GM12874 (cell line): ENCODE measurements around the gene GRM8.

Source experiments
- TF ChIP-seq, protein P1 (sequence below): IDR thresholded peaks from 2 replicates; pipeline ENCODE4 v1.5.1; 2011; ENCODE audit warnings: low read depth, mild to moderate bottlenecking, control low read depth, low read length, moderate library complexity; ENCODE audit not compliant: insufficient read depth

GRM8 gene

GRCh38 chr7:126450269-126450671 lies 802.5 kb downstream of the GRM8 start:
- TF ChIP-seq, protein P1, sequence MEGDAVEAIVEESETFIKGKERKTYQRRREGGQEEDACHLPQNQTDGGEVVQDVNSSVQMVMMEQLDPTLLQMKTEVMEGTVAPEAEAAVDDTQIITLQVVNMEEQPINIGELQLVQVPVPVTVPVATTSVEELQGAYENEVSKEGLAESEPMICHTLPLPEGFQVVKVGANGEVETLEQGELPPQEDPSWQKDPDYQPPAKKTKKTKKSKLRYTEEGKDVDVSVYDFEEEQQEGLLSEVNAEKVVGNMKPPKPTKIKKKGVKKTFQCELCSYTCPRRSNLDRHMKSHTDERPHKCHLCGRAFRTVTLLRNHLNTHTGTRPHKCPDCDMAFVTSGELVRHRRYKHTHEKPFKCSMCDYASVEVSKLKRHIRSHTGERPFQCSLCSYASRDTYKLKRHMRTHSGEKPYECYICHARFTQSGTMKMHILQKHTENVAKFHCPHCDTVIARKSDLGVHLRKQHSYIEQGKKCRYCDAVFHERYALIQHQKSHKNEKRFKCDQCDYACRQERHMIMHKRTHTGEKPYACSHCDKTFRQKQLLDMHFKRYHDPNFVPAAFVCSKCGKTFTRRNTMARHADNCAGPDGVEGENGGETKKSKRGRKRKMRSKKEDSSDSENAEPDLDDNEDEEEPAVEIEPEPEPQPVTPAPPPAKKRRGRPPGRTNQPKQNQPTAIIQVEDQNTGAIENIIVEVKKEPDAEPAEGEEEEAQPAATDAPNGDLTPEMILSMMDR: no peak

- TF ChIP-seq, protein P1: no peak
Observed at GRCh38 chr7:126449611-126450268, 803.0 kb downstream of the GRM8 start.

DNA sequence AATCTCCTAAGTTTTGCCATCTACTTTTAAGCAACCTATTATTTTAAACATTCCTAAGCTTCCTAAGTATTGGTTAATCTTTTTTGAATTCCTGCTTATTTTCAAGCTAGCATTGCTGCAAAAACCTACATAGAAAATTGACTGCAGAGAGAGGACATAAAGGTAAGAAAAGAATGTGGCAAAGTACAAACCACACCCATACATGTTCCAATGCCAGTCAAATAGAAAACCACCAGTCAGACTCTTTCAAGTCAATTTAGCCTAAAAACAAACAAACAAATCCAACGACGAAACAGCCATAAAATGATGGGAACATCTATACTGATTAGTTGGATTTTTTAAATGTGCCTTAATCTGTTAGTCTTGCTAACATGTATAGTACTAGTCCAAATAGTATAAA lies 804.8 kb downstream of the GRM8 start:
- TF ChIP-seq, protein P1: no peak

GRCh38 chr7:126445991-126446390 lies 806.8 kb downstream of the GRM8 start:
- TF ChIP-seq, protein P1: no peak

- TF ChIP-seq, protein P1: no peak
Observed at GRCh38 chr7:126443951-126444350, 808.8 kb downstream of the GRM8 start.

- TF ChIP-seq, protein P1: no peak
Observed at GRCh38 chr7:126442908-126443307, 809.8 kb downstream of the GRM8 start.

DNA sequence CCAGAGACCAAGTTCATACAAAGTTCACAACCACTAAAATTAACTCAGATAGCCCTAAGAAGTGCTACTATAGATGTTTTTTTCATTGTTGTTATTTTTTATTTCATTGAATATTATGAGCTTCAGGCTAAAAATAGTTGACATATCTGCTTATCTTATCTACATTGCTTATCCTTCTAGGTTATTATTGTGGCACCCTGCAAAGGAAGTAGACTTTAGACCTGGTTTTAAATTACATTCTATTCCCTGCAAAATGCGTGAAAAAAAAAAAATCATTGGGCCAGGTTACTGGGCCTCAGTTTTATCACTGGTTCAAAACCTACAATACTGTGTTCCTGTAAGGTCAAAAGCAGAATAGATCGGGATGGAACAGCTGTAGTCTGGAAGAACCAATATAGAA lies 811.0 kb downstream of the GRM8 start:
- TF ChIP-seq, protein P1: no peak
